Measurements from ENCODE around the gene GFAP.

GFAP gene

GRCh38 chr17:44889003-44889402 lies 26.3 kb downstream of the GFAP start:
- ATAC-seq = no peak
- TF ChIP-seq GLIS3 (CRISPR knock-in tag; IDR thresholded peaks at IDR 0.05) = no peak

GRCh38 chr17:44887971-44888954 lies 27.0 kb downstream of the GFAP start:
- TF ChIP-seq BACH2 (CRISPR knock-in tag; IDR thresholded peaks at IDR 0.05; ENCODE audit: borderline replicate concordance) (no peak), ZNF8 (CRISPR knock-in tag; IDR thresholded peaks at IDR 0.05) (no peak), ZC3H10 (CRISPR knock-in tag; IDR thresholded peaks at IDR 0.05) (no peak), ZNF70 (CRISPR knock-in tag; IDR thresholded peaks at IDR 0.05) (no peak), RARB (CRISPR knock-in tag; IDR thresholded peaks at IDR 0.05) (no peak), ARNTL (CRISPR knock-in tag; IDR thresholded peaks at IDR 0.05; ENCODE audit: borderline replicate concordance, low read depth) (no peak), ZFP30 (CRISPR knock-in tag; IDR thresholded peaks at IDR 0.05) (no peak), PPARA (CRISPR knock-in tag; IDR thresholded peaks at IDR 0.05; ENCODE audit: borderline replicate concordance) (no peak)
- ATAC-seq = no peak

- TF ChIP-seq TSHZ2 (CRISPR knock-in tag; IDR thresholded peaks at IDR 0.05) (no peak), ESRRG (CRISPR knock-in tag; IDR thresholded peaks at IDR 0.05) (no peak), CSRNP3 (CRISPR knock-in tag; IDR thresholded peaks at IDR 0.05) (no peak), OSR1 (CRISPR knock-in tag; IDR thresholded peaks at IDR 0.05) (no peak), SNAI2 (CRISPR knock-in tag; IDR thresholded peaks at IDR 0.05) (no peak), ARNTL (CRISPR knock-in tag; IDR thresholded peaks at IDR 0.05; ENCODE audit: borderline replicate concordance, low read depth) (no peak), ZFP3 (CRISPR knock-in tag; IDR thresholded peaks at IDR 0.05) (no peak), ZFP30 (CRISPR knock-in tag; IDR thresholded peaks at IDR 0.05) (no peak), POU6F1 (CRISPR knock-in tag; IDR thresholded peaks at IDR 0.05; ENCODE audit: borderline replicate concordance, low read depth) (no peak), CREB5 (CRISPR knock-in tag; IDR thresholded peaks at IDR 0.05; ENCODE audit: low read depth) (no peak), ZNF70 (CRISPR knock-in tag; IDR thresholded peaks at IDR 0.05) (no peak), RARB (CRISPR knock-in tag; IDR thresholded peaks at IDR 0.05) (no peak)
- no peak for ATAC-seq
Observed at GRCh38 chr17:44887016-44887415, 28.3 kb downstream of the GFAP start.

- ATAC-seq = no peak
- TF ChIP-seq TCF4 (CRISPR knock-in tag; IDR thresholded peaks at IDR 0.05; ENCODE audit: borderline replicate concordance) = no peak
- TF ChIP-seq OSR1 (CRISPR knock-in tag; IDR thresholded peaks at IDR 0.05) = no peak
- TF ChIP-seq CSDC2 (CRISPR knock-in tag; IDR thresholded peaks at IDR 0.05) = no peak
- no peak for TF ChIP-seq ISL1 (CRISPR knock-in tag; IDR thresholded peaks at IDR 0.05)
- TF ChIP-seq ESRRG (CRISPR knock-in tag; IDR thresholded peaks at IDR 0.05) = no peak
- no peak for TF ChIP-seq PATZ1 (CRISPR knock-in tag; IDR thresholded peaks at IDR 0.05; ENCODE audit: borderline replicate concordance)
- no peak for TF ChIP-seq SNAI2 (CRISPR knock-in tag; IDR thresholded peaks at IDR 0.05)
- no peak for TF ChIP-seq TOX (CRISPR knock-in tag; IDR thresholded peaks at IDR 0.05; ENCODE audit: borderline replicate concordance)
- TF ChIP-seq CSRNP3 (CRISPR knock-in tag; IDR thresholded peaks at IDR 0.05) = no peak
- no peak for TF ChIP-seq ZNF565 (CRISPR knock-in tag; conservative IDR thresholded peaks at IDR 0.05; ENCODE audit: low read depth)
Observed at GRCh38 chr17:44884941-44885340, 30.4 kb downstream of the GFAP start.
